ENCODE measurements around the gene CLEC16A.

The CLEC16A gene

GRCh38 chr16:11140098-11140375 is 195.7 kb downstream of the CLEC16A start:
- no peak overlapping the region for H3K4me3 ChIP-seq (replicated peaks; ENCODE audit: insufficient read depth, low read length)
- DNase-seq (ENCODE audit: low read depth in 1 of 2, low spot score in 1 of 2): no peak
- TF ChIP-seq, protein P1, sequence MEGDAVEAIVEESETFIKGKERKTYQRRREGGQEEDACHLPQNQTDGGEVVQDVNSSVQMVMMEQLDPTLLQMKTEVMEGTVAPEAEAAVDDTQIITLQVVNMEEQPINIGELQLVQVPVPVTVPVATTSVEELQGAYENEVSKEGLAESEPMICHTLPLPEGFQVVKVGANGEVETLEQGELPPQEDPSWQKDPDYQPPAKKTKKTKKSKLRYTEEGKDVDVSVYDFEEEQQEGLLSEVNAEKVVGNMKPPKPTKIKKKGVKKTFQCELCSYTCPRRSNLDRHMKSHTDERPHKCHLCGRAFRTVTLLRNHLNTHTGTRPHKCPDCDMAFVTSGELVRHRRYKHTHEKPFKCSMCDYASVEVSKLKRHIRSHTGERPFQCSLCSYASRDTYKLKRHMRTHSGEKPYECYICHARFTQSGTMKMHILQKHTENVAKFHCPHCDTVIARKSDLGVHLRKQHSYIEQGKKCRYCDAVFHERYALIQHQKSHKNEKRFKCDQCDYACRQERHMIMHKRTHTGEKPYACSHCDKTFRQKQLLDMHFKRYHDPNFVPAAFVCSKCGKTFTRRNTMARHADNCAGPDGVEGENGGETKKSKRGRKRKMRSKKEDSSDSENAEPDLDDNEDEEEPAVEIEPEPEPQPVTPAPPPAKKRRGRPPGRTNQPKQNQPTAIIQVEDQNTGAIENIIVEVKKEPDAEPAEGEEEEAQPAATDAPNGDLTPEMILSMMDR (IDR thresholded peaks at IDR 0.05; ENCODE audit: insufficient read depth, low read length): no peak
- TF ChIP-seq, protein P2, sequence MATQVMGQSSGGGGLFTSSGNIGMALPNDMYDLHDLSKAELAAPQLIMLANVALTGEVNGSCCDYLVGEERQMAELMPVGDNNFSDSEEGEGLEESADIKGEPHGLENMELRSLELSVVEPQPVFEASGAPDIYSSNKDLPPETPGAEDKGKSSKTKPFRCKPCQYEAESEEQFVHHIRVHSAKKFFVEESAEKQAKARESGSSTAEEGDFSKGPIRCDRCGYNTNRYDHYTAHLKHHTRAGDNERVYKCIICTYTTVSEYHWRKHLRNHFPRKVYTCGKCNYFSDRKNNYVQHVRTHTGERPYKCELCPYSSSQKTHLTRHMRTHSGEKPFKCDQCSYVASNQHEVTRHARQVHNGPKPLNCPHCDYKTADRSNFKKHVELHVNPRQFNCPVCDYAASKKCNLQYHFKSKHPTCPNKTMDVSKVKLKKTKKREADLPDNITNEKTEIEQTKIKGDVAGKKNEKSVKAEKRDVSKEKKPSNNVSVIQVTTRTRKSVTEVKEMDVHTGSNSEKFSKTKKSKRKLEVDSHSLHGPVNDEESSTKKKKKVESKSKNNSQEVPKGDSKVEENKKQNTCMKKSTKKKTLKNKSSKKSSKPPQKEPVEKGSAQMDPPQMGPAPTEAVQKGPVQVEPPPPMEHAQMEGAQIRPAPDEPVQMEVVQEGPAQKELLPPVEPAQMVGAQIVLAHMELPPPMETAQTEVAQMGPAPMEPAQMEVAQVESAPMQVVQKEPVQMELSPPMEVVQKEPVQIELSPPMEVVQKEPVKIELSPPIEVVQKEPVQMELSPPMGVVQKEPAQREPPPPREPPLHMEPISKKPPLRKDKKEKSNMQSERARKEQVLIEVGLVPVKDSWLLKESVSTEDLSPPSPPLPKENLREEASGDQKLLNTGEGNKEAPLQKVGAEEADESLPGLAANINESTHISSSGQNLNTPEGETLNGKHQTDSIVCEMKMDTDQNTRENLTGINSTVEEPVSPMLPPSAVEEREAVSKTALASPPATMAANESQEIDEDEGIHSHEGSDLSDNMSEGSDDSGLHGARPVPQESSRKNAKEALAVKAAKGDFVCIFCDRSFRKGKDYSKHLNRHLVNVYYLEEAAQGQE (IDR thresholded peaks at IDR 0.05; ENCODE audit: insufficient replicate concordance, low read depth): no peak
- TF ChIP-seq POLR2AphosphoS5 (IDR thresholded peaks at IDR 0.05; ENCODE audit: low read depth): no peak
- TF ChIP-seq SPI1 (IDR thresholded peaks at IDR 0.05; ENCODE audit: borderline replicate concordance, low read depth): no peak
- no peak for TF ChIP-seq GABPA (IDR thresholded peaks at IDR 0.05; ENCODE audit: low read depth)
- no peaks in the 10 kb centered on the region for H3K27me3 ChIP-seq (ENCODE audit: insufficient read depth, poor library complexity, severe bottlenecking)
- H3K27ac ChIP-seq (replicated peaks): no peak overlapping the region

GRCh38 chr16:11140466-11140865 is 196.1 kb downstream of the CLEC16A start:
- no peak overlapping the region for H3K4me3 ChIP-seq (replicated peaks; ENCODE audit: insufficient read depth, low read length)
- no peak for TF ChIP-seq GABPA (IDR thresholded peaks at IDR 0.05; ENCODE audit: low read depth)
- TF ChIP-seq, protein P1 (IDR thresholded peaks at IDR 0.05; ENCODE audit: insufficient read depth, low read length): no peak
- no peak for TF ChIP-seq POLR2AphosphoS5 (IDR thresholded peaks at IDR 0.05; ENCODE audit: low read depth)
- TF ChIP-seq, protein P2 (IDR thresholded peaks at IDR 0.05; ENCODE audit: insufficient replicate concordance, low read depth): no peak
- no peaks in the 10 kb centered on the region for H3K27me3 ChIP-seq (ENCODE audit: insufficient read depth, poor library complexity, severe bottlenecking)
- DNase-seq (ENCODE audit: low read depth in 1 of 2, low spot score in 1 of 2): no peak
- no peak overlapping the region for H3K27ac ChIP-seq (replicated peaks)

GRCh38 chr16:11140867-11141266 is 196.5 kb downstream of the CLEC16A start:
- DNase-seq (ENCODE audit: low read depth in 1 of 2, low spot score in 1 of 2): no peak
- no peaks in the 10 kb centered on the region for H3K27me3 ChIP-seq (ENCODE audit: insufficient read depth, poor library complexity, severe bottlenecking)
- TF ChIP-seq GABPA (IDR thresholded peaks at IDR 0.05; ENCODE audit: low read depth) (no peak), SPI1 (IDR thresholded peaks at IDR 0.05; ENCODE audit: borderline replicate concordance, low read depth) (no peak), POLR2AphosphoS5 (IDR thresholded peaks at IDR 0.05; ENCODE audit: low read depth) (no peak)
- TF ChIP-seq, protein P2 (IDR thresholded peaks at IDR 0.05; ENCODE audit: insufficient replicate concordance, low read depth): no peak
- TF ChIP-seq, protein P1 (IDR thresholded peaks at IDR 0.05; ENCODE audit: insufficient read depth, low read length): no peak
- H3K27ac ChIP-seq (replicated peaks): no peak overlapping the region
- no peak overlapping the region for H3K4me3 ChIP-seq (replicated peaks; ENCODE audit: insufficient read depth, low read length)

Data from HL-60 (cell line).